ENCODE results near the gene TBC1D8.

DNA sequence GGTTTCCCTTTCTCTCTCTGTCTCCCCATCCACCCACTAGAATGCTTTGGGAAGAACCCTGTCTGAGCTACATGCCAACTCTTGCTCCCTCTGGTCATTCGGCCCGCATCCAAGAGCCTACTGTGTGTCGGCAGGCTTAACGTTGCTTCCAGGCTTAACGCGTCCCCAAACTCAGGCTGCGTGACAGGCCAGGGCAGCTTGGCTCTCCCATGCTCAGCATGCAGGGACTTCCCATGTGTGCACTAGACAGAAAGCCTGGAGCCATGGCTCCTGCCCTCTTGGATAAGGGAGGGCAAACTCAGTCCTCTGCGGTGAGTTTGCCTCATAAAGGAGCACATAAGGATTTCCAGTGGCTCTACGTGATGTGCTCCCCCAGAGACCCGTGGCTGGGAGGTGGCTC, 105.9 kb downstream of the TBC1D8 start:
- TF ChIP-seq CTCF (conservative IDR thresholded peaks at IDR 0.05) (no peak), ZFX (IDR thresholded peaks at IDR 0.05) (no peak)
